COLO668 (cell line): ENCODE measurements around the gene WDR70.
"Not testable (repeated sequence)": the region's sequence is repeated elsewhere in the genome, so short reads cannot be mapped to it uniquely, and the experiment has no call there.

Experiments used
- DNase-seq: peaks from one replicate; lab custom pipeline; 2025; ENCODE audit not compliant: unreplicated experiment; lab: John Stamatoyannopoulos, UW

WDR70 gene

GRCh38 chr5:37568018-37568753 lies 189.1 kb downstream of the WDR70 start:
- DNase-seq: no peak

- DNase-seq: no peak
These were observed 189.8 kb downstream of the WDR70 start for GRCh38 chr5:37568893-37569292.

GRCh38 chr5:37569466-37569865 lies 190.3 kb downstream of the WDR70 start:
- no peak for DNase-seq

- DNase-seq: no peak
These were observed 191.5 kb downstream of the WDR70 start for GRCh38 chr5:37570597-37570996.

GRCh38 chr5:37571985-37572384 lies 192.9 kb downstream of the WDR70 start:
- no peak for DNase-seq

GRCh38 chr5:37575541-37576489 lies 196.7 kb downstream of the WDR70 start:
- DNase-seq: no peak

GRCh38 chr5:37576552-37576951 lies 197.4 kb downstream of the WDR70 start:
- no peak for DNase-seq

- DNase-seq: no peak
These were observed 199.1 kb downstream of the WDR70 start for GRCh38 chr5:37578176-37578575.

- DNase-seq: no peak
These were observed 201.0 kb downstream of the WDR70 start for GRCh38 chr5:37580106-37580505.

GRCh38 chr5:37582202-37582601 lies 203.1 kb downstream of the WDR70 start:
- DNase-seq: no peak

GRCh38 chr5:37593292-37593691 lies 214.2 kb downstream of the WDR70 start:
- DNase-seq: not testable (repeated sequence)

- not testable (repeated sequence) for DNase-seq
These were observed 215.7 kb downstream of the WDR70 start for GRCh38 chr5:37594864-37595263.

- DNase-seq: no peak
These were observed 219.6 kb downstream of the WDR70 start for GRCh38 chr5:37598733-37599132.

GRCh38 chr5:37601163-37601562 lies 222.0 kb downstream of the WDR70 start:
- DNase-seq: no peak

- DNase-seq: no peak
These were observed 224.0 kb downstream of the WDR70 start for GRCh38 chr5:37603072-37603471.

- no peak for DNase-seq
These were observed 225.2 kb downstream of the WDR70 start for GRCh38 chr5:37604290-37604689.

- no peak for DNase-seq
These were observed 227.0 kb downstream of the WDR70 start for GRCh38 chr5:37606148-37606547.

GRCh38 chr5:37606632-37607248 lies 227.6 kb downstream of the WDR70 start:
- no peak for DNase-seq

- DNase-seq: no peak
These were observed 236.1 kb downstream of the WDR70 start for GRCh38 chr5:37615184-37615583.

GRCh38 chr5:37619353-37619752 lies 240.2 kb downstream of the WDR70 start:
- DNase-seq: no peak

- not testable (repeated sequence) for DNase-seq
These were observed 243.2 kb downstream of the WDR70 start for GRCh38 chr5:37622354-37622753.

- no peak for DNase-seq
These were observed 247.1 kb downstream of the WDR70 start for GRCh38 chr5:37626266-37626665.
